ENCODE results near the gene EFCAB8. TPM values are rescaled to one million over a fixed set of nuclear protein-coding genes. Genes with fewer than 3 reads are reported as not detected.
"Not testable (repeated sequence)": the region's sequence is repeated elsewhere in the genome, so short reads cannot be mapped to it uniquely, and the experiment has no call there.

The EFCAB8 gene
- polyA plus RNA-seq, 4 donors: 0.01 to 0.38 (median 0.22) TPM; not detected in 1

DNA sequence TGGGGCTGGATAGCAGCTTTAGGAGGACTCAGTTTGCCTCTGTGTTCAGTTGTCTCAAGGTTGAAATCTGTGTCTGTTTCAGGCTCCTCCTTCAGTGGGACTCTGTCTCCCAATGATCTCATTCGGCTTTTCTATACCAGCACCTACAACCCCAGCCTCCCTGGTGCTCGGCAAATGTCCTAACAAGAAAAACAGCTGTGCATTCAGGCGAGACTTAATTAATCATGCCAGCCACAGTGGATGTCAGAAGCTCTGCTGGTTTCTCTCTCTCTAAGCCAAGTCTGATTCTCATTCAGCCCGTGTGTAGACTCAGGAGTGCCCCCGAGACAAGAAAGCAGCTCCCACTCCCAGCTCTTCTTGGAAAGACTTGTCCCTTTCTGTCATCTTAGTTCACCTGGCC lies 98.7 kb downstream of the EFCAB8 start:
- DNase-seq (no peak), FAIRE-seq (no peak)
- WGBS, 3 donors: 84 to 85% (median 85%) methylated on average over 5 of the region's 5 CpGs
- Histone ChIP-seq H3K27ac (ENCODE audit: low read depth in 1 of 3, low read length in 2 of 3) (no peak overlapping the region), H3K4me3 (ENCODE audit: low read depth in 1 of 3, low read length in 3 of 3) (no peak overlapping the region), H3K4me1 (ENCODE audit: control insufficient read depth in 3 of 3, insufficient read depth in 2 of 3, low read depth in 1 of 3, low read length in 2 of 3) (no peaks in the 10 kb centered on the region), H3K9me3 (ENCODE audit: control insufficient read depth in 2 of 2, insufficient read depth in 1 of 2, low read depth in 1 of 2, low read length in 1 of 2) (peaks cover 0 to 10% of the 10 kb centered on the region in 2 donors), H3K36me3 (ENCODE audit: control insufficient read depth in 3 of 3, insufficient read depth in 2 of 3, low read depth in 1 of 3, low read length in 3 of 3) (no peaks in the 10 kb centered on the region), H3K27me3 (ENCODE audit: control insufficient read depth in 3 of 3, insufficient read depth in 3 of 3, low read length in 3 of 3) (peaks cover 0 to 3% (median 2%) of the 10 kb centered on the region in 3 donors)

DNA sequence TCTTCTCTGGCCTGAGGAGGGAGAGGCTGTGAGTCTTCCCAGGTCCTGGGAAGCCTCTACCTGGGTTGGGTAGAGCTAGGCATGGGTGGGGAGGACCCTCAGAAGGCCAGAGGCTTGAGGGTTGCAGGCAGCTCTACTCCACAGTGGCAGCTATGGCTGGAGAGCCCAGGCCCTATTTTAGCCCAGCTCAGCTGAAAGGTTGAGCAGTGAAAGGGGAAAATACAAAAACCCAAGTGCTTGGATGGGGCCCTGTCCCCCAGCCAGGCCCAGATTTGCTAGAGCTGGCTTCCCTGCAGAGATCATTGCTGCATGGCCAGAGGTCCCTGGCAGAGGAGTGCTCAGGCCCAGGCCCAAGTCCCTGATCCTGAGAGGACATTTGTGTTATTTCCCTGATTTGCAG lies 99.9 kb downstream of the EFCAB8 start:
- FAIRE-seq: no peak
- no peak overlapping the region for H3K4me3 ChIP-seq (ENCODE audit: low read depth in 1 of 3, low read length in 3 of 3)
- H3K4me1 ChIP-seq (ENCODE audit: control insufficient read depth in 3 of 3, insufficient read depth in 2 of 3, low read depth in 1 of 3, low read length in 2 of 3): no peaks in the 10 kb centered on the region
- H3K27ac ChIP-seq (ENCODE audit: low read depth in 1 of 3, low read length in 2 of 3): no peak overlapping the region
- DNase-seq: no peak
- no peaks in the 10 kb centered on the region for H3K36me3 ChIP-seq (ENCODE audit: control insufficient read depth in 3 of 3, insufficient read depth in 2 of 3, low read depth in 1 of 3, low read length in 3 of 3)
- peaks cover 0 to 10% of the 10 kb centered on the region in 2 donors for H3K9me3 ChIP-seq (ENCODE audit: control insufficient read depth in 2 of 2, insufficient read depth in 1 of 2, low read depth in 1 of 2, low read length in 1 of 2)
- H3K27me3 ChIP-seq (ENCODE audit: control insufficient read depth in 3 of 3, insufficient read depth in 3 of 3, low read length in 3 of 3): peaks cover 0 to 3% (median 2%) of the 10 kb centered on the region in 3 donors

DNA sequence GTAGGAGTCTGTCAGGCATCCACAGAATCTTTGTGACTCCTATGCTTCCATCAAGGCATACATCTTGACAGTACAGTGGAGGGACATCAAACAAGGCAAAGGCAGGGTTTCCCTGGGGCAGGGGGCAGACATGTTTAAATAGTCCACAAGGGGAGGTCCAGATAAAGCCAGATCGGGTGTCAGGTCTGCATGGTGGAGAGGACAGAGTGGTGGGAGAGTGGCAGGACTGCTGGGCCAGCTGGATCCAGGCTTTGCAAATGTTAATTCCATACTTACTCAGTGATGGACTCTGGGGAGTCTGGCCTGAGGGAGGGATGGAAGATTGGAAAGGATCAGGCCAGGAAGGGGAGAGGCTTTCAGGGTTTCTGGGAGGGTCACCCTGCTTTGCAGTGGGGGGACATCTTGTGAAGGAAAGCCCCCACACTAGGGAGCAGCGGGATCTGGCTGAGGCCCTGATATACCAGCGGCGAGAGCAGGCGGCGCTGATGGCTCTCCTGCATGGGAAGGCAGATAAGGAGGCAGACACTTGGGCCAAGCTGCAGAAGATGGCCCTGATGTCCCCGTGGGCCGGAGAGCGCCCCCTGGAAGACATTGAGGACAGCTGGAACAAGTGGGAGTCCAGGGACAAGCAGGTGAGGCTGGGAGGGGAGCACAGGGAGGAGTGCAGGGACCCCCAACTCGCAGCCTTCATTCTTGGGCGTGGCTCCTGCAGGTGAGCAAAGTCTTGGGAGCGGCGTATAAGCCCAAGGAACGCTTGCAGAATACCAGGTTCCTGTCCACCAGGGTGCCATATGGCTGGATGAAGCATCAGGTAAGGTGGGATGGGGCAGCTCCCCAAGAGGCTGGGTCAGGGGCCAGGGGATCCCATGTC lies 100.9 kb downstream of the EFCAB8 start:
- Histone ChIP-seq H3K27me3 (ENCODE audit: control insufficient read depth in 3 of 3, insufficient read depth in 3 of 3, low read length in 3 of 3) (peaks cover 0 to 3% (median 2%) of the 10 kb centered on the region in 3 donors), H3K9me3 (ENCODE audit: control insufficient read depth in 2 of 2, insufficient read depth in 1 of 2, low read depth in 1 of 2, low read length in 1 of 2) (peaks cover 0 to 10% of the 10 kb centered on the region in 2 donors), H3K4me3 (ENCODE audit: low read depth in 1 of 3, low read length in 3 of 3) (no peak overlapping the region), H3K4me1 (ENCODE audit: control insufficient read depth in 3 of 3, insufficient read depth in 2 of 3, low read depth in 1 of 3, low read length in 2 of 3) (no peaks in the 10 kb centered on the region), H3K27ac (ENCODE audit: low read depth in 1 of 3, low read length in 2 of 3) (no peak overlapping the region), H3K36me3 (ENCODE audit: control insufficient read depth in 3 of 3, insufficient read depth in 2 of 3, low read depth in 1 of 3, low read length in 3 of 3) (no peaks in the 10 kb centered on the region)
- FAIRE-seq (no peak), DNase-seq (no peak)
- WGBS, 3 donors: 74 to 84% (median 80%) methylated on average over 14 of the region's 14 CpGs

DNA sequence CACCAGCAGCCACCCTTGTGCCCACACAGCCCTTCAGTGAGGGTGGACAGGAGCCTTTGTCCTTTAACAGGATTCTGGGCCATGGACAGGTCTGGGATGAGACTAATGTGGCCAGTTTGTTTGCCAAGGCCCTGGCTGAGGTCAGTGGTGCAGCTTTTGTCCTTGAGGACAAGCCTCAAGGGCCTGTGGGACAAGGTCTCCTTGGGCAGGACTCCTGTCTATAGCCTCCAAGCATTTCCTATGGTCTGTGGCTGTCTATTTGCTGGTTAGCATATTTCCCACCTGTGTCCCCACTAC lies 101.4 kb downstream of the EFCAB8 start:
- no peak for DNase-seq
- no peaks in the 10 kb centered on the region for H3K4me1 ChIP-seq (ENCODE audit: control insufficient read depth in 3 of 3, insufficient read depth in 2 of 3, low read depth in 1 of 3, low read length in 2 of 3)
- no peak overlapping the region for H3K27ac ChIP-seq (ENCODE audit: low read depth in 1 of 3, low read length in 2 of 3)
- H3K27me3 ChIP-seq (ENCODE audit: control insufficient read depth in 3 of 3, insufficient read depth in 3 of 3, low read length in 3 of 3): peaks cover 0 to 3% (median under 1%) of the 10 kb centered on the region in 3 donors
- no peak for FAIRE-seq
- H3K36me3 ChIP-seq (ENCODE audit: control insufficient read depth in 3 of 3, insufficient read depth in 2 of 3, low read depth in 1 of 3, low read length in 3 of 3): no peaks in the 10 kb centered on the region
- peaks cover 0 to 7% of the 10 kb centered on the region in 2 donors for H3K9me3 ChIP-seq (ENCODE audit: control insufficient read depth in 2 of 2, insufficient read depth in 1 of 2, low read depth in 1 of 2, low read length in 1 of 2)
- no peak overlapping the region for H3K4me3 ChIP-seq (ENCODE audit: low read depth in 1 of 3, low read length in 3 of 3)

DNA sequence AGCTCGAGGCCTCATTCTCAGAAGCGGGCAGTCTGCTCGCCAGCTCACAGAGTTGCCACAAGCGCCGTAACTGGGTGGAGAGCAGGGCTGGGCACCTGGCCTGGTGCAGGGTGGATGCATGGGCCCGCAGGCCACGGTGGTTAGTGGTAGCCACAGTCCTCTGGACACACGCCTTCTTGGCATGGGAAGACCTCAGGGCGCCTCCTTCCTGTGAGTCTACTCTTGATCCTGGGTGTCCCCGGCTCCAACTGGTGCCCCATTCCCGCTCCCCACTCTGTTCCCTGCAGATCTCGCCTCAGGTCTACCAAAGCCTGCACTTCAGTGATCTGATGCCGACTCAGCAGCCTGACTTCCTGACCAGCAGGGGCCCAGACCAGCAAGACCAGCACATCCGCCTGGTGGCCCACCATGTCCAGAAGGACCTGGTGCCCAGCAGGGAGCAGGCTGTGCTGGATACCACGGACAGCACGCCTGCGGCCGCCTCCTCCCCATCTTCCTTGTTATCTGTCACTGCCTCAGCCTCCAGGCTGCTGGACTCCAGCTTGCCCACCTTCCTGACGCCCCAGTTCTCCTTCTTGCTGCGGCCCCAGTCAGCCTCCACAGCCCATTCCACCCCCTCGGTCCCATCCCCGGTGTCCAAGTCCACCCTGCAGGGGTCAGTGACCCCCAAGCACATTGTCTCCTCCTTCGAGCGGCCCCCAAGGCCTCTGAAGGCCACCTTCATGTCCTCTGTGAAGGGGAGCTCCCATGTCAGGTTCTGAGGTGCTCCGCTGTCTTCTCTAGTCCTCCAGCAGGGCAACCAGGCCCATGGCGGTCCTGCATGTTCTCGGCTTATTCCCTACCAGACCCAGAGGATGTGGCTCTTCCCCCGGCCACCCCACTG lies 102.4 kb downstream of the EFCAB8 start:
- peaks cover 0 to 4% of the 10 kb centered on the region in 2 donors for H3K9me3 ChIP-seq (ENCODE audit: control insufficient read depth in 2 of 2, insufficient read depth in 1 of 2, low read depth in 1 of 2, low read length in 1 of 2)
- H3K36me3 ChIP-seq (ENCODE audit: control insufficient read depth in 3 of 3, insufficient read depth in 2 of 3, low read depth in 1 of 3, low read length in 3 of 3): no peaks in the 10 kb centered on the region
- no peak overlapping the region for H3K4me3 ChIP-seq (ENCODE audit: low read depth in 1 of 3, low read length in 3 of 3)
- H3K4me1 ChIP-seq (ENCODE audit: control insufficient read depth in 3 of 3, insufficient read depth in 2 of 3, low read depth in 1 of 3, low read length in 2 of 3): no peaks in the 10 kb centered on the region
- FAIRE-seq: no peak
- no peak overlapping the region for H3K27ac ChIP-seq (ENCODE audit: low read depth in 1 of 3, low read length in 2 of 3)
- DNase-seq: no peak
- 79 to 87% (median 82%) methylated on average over 26 to 28 of the region's 28 CpGs for WGBS, 3 donors
- peaks cover 0 to 3% (median 0%) of the 10 kb centered on the region in 3 donors for H3K27me3 ChIP-seq (ENCODE audit: control insufficient read depth in 3 of 3, insufficient read depth in 3 of 3, low read length in 3 of 3)

DNA sequence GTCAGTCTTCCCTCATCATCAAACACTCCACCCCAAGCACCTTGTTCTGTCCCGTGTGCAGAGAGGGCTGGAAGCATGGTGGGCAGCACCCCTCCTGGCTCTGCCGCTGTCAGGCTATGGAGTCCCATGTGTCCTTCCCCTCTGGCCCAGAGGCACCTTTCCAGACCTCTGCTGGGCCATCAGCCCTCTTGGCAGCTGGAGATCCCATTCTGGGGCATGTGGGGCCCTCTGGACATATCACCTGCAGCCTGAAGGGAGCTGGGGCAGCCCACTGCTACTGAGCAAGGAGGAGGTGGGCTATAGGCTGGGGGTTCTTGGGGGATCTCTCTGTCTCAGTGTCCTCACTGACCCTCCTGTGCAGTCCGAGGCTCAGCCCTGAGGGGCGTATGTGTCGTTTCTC lies 103.3 kb downstream of the EFCAB8 start:
- WGBS, 3 donors: 81 to 88% (median 82%) methylated on average over 5 of the region's 5 CpGs
- Histone ChIP-seq H3K9me3 (ENCODE audit: control insufficient read depth in 2 of 2, insufficient read depth in 1 of 2, low read depth in 1 of 2, low read length in 1 of 2) (peaks cover 0 to 4% of the 10 kb centered on the region in 2 donors), H3K27me3 (ENCODE audit: control insufficient read depth in 3 of 3, insufficient read depth in 3 of 3, low read length in 3 of 3) (peaks cover 0 to 3% (median 0%) of the 10 kb centered on the region in 3 donors), H3K27ac (ENCODE audit: low read depth in 1 of 3, low read length in 2 of 3) (no peak overlapping the region), H3K36me3 (ENCODE audit: control insufficient read depth in 3 of 3, insufficient read depth in 2 of 3, low read depth in 1 of 3, low read length in 3 of 3) (no peaks in the 10 kb centered on the region), H3K4me1 (ENCODE audit: control insufficient read depth in 3 of 3, insufficient read depth in 2 of 3, low read depth in 1 of 3, low read length in 2 of 3) (no peaks in the 10 kb centered on the region), H3K4me3 (ENCODE audit: low read depth in 1 of 3, low read length in 3 of 3) (no peak overlapping the region)
- no peak for FAIRE-seq
- no peak for DNase-seq

DNA sequence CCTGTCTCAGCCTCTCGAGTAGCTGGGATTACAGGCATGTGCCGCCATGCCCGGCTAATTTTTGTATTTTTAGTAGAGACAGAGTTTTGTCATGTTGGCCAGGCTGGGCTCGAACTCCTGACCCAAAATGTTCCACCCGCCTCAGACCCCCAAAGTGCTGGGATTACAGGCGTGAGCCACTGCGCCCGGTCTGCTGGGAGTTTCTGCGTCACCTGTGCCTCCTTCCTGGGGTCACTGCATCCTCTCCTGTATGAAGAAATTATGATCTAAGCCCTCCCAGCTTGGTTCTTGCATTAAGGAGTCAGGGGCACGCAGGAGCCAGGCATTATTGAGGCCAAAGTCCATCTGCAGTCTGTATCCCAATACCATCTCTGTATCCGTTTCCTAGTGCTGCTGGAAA lies 103.9 kb downstream of the EFCAB8 start:
- DNase-seq: not testable (repeated sequence)

DNA sequence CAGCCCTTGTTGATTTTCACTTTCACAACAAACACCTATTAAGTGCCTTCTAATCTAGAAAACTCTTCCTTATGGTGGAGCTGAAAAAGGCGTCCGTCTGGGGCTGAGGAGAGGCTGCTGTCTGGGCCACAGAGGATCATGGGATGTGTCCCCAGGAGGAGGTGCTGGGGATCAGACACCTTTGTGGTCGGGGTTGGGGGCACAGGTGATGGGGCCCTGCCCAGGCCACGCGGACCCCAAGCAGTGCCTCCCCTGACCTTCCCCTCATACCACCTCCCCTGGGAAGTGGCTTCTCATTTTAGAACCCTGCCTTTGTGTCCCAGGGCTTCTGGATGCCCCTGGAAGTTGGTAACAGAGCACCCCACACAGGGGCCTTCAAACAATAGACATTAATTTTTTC lies 104.5 kb downstream of the EFCAB8 start:
- Histone ChIP-seq H3K9me3 (ENCODE audit: control insufficient read depth in 2 of 2, insufficient read depth in 1 of 2, low read depth in 1 of 2, low read length in 1 of 2) (no peaks in the 10 kb centered on the region), H3K4me3 (ENCODE audit: low read depth in 1 of 3, low read length in 3 of 3) (no peak overlapping the region), H3K27ac (ENCODE audit: low read depth in 1 of 3, low read length in 2 of 3) (no peak overlapping the region), H3K4me1 (ENCODE audit: control insufficient read depth in 3 of 3, insufficient read depth in 2 of 3, low read depth in 1 of 3, low read length in 2 of 3) (no peaks in the 10 kb centered on the region), H3K27me3 (ENCODE audit: control insufficient read depth in 3 of 3, insufficient read depth in 3 of 3, low read length in 3 of 3) (no peaks in the 10 kb centered on the region), H3K36me3 (ENCODE audit: control insufficient read depth in 3 of 3, insufficient read depth in 2 of 3, low read depth in 1 of 3, low read length in 3 of 3) (no peaks in the 10 kb centered on the region)
- FAIRE-seq (no peak), DNase-seq (no peak)
- WGBS, 3 donors: 39 to 73% (median 54%) methylated on average over 5 of the region's 5 CpGs

More for the DNA sequence above, 103.9 kb downstream of the EFCAB8 start:
- H3K4me1 ChIP-seq (ENCODE audit: control insufficient read depth in 3 of 3, insufficient read depth in 2 of 3, low read depth in 1 of 3, low read length in 2 of 3); FAIRE-seq; H3K27me3 ChIP-seq (ENCODE audit: control insufficient read depth in 3 of 3, insufficient read depth in 3 of 3, low read length in 3 of 3); H3K27ac ChIP-seq (ENCODE audit: low read depth in 1 of 3, low read length in 2 of 3); H3K9me3 ChIP-seq (ENCODE audit: control insufficient read depth in 2 of 2, insufficient read depth in 1 of 2, low read depth in 1 of 2, low read length in 1 of 2); H3K4me3 ChIP-seq (ENCODE audit: low read depth in 1 of 3, low read length in 3 of 3); H3K36me3 ChIP-seq (ENCODE audit: control insufficient read depth in 3 of 3, insufficient read depth in 2 of 3, low read depth in 1 of 3, low read length in 3 of 3): not testable (repeated sequence)
- 64 to 83% (median 71%) methylated on average over 11 of the region's 11 CpGs for WGBS, 3 donors
